Panc1 (cell line): ENCODE measurements around the gene RNF215. TPM values are rescaled to one million over a fixed set of nuclear protein-coding genes. Genes with fewer than 3 reads are reported as not detected.

ENCODE experiments used
- ATAC-seq: fragments of 200-7000 bp; cut with Tn5 transposase; 2 replicates; pipeline ENCODE4 v1.9.1; 2020; ENCODE audit warnings: mild to moderate bottlenecking, moderate library complexity
- BruUV-seq: library from RNA; stranded (reverse); fragments of 400-500 nt; replicated peaks from 2 replicates; lab custom pipeline; 2021; lab: Mats Ljungman, UMichigan
- CTCF ChIA-PET: fragments of 300-600 bp; sonication (Branson Sonifier 250); formaldehyde crosslinking; loops from one replicate; lab custom pipeline; 2022; ENCODE audit warnings: antibody characterized with exemption; lab: Charles Lee
- POLR2A ChIA-PET: fragments of 300-600 bp; sonication (Branson Sonifier 250); formaldehyde crosslinking; loops from one replicate; lab custom pipeline; 2022; ENCODE audit warnings: antibody characterized with exemption; lab: Charles Lee
- DNase-seq: peaks from one replicate; pipeline ENCODE4 v3.0.0-alpha.2; 2010; ENCODE audit warnings: low read depth, low spot score
- H3K27ac ChIP-seq: 2 replicates; pipeline ENCODE4 v1.5.1; 2011; ENCODE audit warnings: mild to moderate bottlenecking, low read length, inconsistent platforms
- H3K27me3 ChIP-seq: fragments of 200-500 bp; sonication (Bioruptor generic); 2 replicates; pipeline ENCODE4 v1.6.0; 2014; ENCODE audit warnings: low read length, inconsistent platforms; ENCODE audit not compliant: control insufficient read depth, insufficient read depth
- H3K36me3 ChIP-seq: fragments of 200-500 bp; sonication (Bioruptor generic); 2 replicates; pipeline ENCODE4 v1.5.1; 2014; ENCODE audit warnings: inconsistent platforms, mild to moderate bottlenecking, low read length, moderate library complexity; ENCODE audit not compliant: control insufficient read depth, insufficient read depth
- H3K4me1 ChIP-seq: 2 replicates; pipeline ENCODE4 v1.5.1; 2011; ENCODE audit warnings: inconsistent platforms, mild to moderate bottlenecking, low read length, moderate library complexity; ENCODE audit not compliant: control insufficient read depth, insufficient read depth
- H3K4me3 ChIP-seq, 2 experiments: 2 replicates each; pipeline ENCODE4 v1.5.1; 2011 to 2012; ENCODE audit warnings: low read depth in 2 of 2, low read length in 2 of 2, mild to moderate bottlenecking in 2 of 2, inconsistent platforms in 1 of 2, moderate library complexity in 1 of 2
- H3K9me3 ChIP-seq: fragments of 200-500 bp; sonication (Bioruptor generic); 2 replicates; pipeline ENCODE4 v1.5.1; 2014; ENCODE audit warnings: low read depth, mild to moderate bottlenecking, inconsistent platforms, low read length, moderate library complexity; ENCODE audit not compliant: control insufficient read depth, insufficient read depth
- CTCF ChIP-seq: fragments of 450-650 bp; IDR thresholded peaks from 2 replicates; pipeline ENCODE4 v1.5.1; 2017; ENCODE audit warnings: mild to moderate bottlenecking
- POLR2AphosphoS5 ChIP-seq: IDR thresholded peaks from 2 replicates; pipeline ENCODE4 v1.6.1; 2012; ENCODE audit warnings: mild to moderate bottlenecking, low read depth, low read length, moderate library complexity
- REST ChIP-seq, 2 experiments: IDR thresholded peaks; 2 replicates each; pipeline ENCODE4 v1.6.1; 2011 to 2012; ENCODE audit warnings: low read depth in 2 of 2, control low read depth in 1 of 2, low read length in 1 of 2, mild to moderate bottlenecking in 1 of 2, moderate library complexity in 1 of 2; ENCODE audit not compliant: insufficient read depth in 1 of 2
- SIN3A ChIP-seq: IDR thresholded peaks from 2 replicates; pipeline ENCODE4 v1.6.1; 2012; ENCODE audit warnings: low read depth, mild to moderate bottlenecking, low read length, moderate library complexity, borderline replicate concordance; ENCODE audit not compliant: insufficient read depth
- TCF7L2 ChIP-seq: IDR thresholded peaks from 2 replicates; pipeline ENCODE4 v1.6.1; 2011; ENCODE audit warnings: mild to moderate bottlenecking, low read depth, low read length, inconsistent platforms
- in situ Hi-C: cut with HindIII; loops from 2 replicates; pipeline ENCODE4 v1.10.0; 2016; ENCODE audit warnings: low sequenced_read_pairs, low pct_unique_long_range_greater_than_20kb
- intact Hi-C: fragments of 100-400 bp; cut with micrococcal nuclease; formaldehyde crosslinking; loops from one replicate; pipeline ENCODE4 v1.10.0; 2022; ENCODE audit not compliant: unreplicated experiment
- total RNA-seq: library from RNA; stranded (reverse); gene quantifications from one replicate; pipeline ENCODE4 v1.2.1, GENCODE V29; 2021; ENCODE audit not compliant: unreplicated experiment

RNF215 gene
- total RNA-seq, 1 experiment from 2014 or later, result 35.8 TPM

GRCh38 chr22:30381264-30381663 is 5.9 kb downstream of the RNF215 start:
- H3K9me3 ChIP-seq, result no peaks in the 10 kb centered on the region
- DNase-seq (no peak), ATAC-seq (no peak)
- ChIA-PET POLR2A (no interaction called here), CTCF (no interaction called here)
- in situ Hi-C loops (no loop called here), intact Hi-C loops (no loop called here)
- no peak overlapping the region for H3K27ac ChIP-seq
- H3K4me1 ChIP-seq, result peaks cover 2% of the 10 kb centered on the region; the same call in 1 of the 2 replicates
- no peak overlapping the region for H3K4me3 ChIP-seq
- no TSS peak for BruUV-seq
- H3K36me3 ChIP-seq, result no peaks in the 10 kb centered on the region
- TF ChIP-seq POLR2AphosphoS5 (no peak), CTCF (no peak), REST (IDR thresholded peaks at IDR 0.05; ENCODE audit: insufficient read depth in 1 of 2, low read depth in 2 of 2, low read length in 1 of 2) (no peak), TCF7L2 (no peak), SIN3A (no peak)
- no peaks in the 10 kb centered on the region for H3K27me3 ChIP-seq

GRCh38 chr22:30380011-30380410 is 7.2 kb downstream of the RNF215 start:
- no peak for ATAC-seq
- H3K4me1 ChIP-seq, result no peaks in the 10 kb centered on the region
- no peak overlapping the region for H3K4me3 ChIP-seq
- in situ Hi-C loops, result no loop called here
- intact Hi-C loops, result no loop called here
- BruUV-seq, result no TSS peak
- no peak for DNase-seq
- CTCF ChIA-PET, result no interaction called here
- no peak for TF ChIP-seq SIN3A
- no peak for TF ChIP-seq CTCF
- no peak for TF ChIP-seq TCF7L2
- TF ChIP-seq REST (IDR thresholded peaks at IDR 0.05; ENCODE audit: insufficient read depth in 1 of 2, low read depth in 2 of 2, low read length in 1 of 2), result no peak
- no peak for TF ChIP-seq POLR2AphosphoS5
- POLR2A ChIA-PET, result no interaction called here
- H3K9me3 ChIP-seq, result no peaks in the 10 kb centered on the region
- no peak overlapping the region for H3K27ac ChIP-seq
- no peaks in the 10 kb centered on the region for H3K36me3 ChIP-seq
- no peaks in the 10 kb centered on the region for H3K27me3 ChIP-seq
